WI38 (cell line): ENCODE results near the gene BTG1.

Source experiments
- H3K4me3 ChIP-seq: 2 replicates; pipeline ENCODE4 v1.5.1; 2011; ENCODE audit warnings: low read depth, mild to moderate bottlenecking, control low read depth, low read length
- CTCF ChIP-seq: IDR thresholded peaks from 2 replicates; pipeline ENCODE4 v1.5.1; 2012; ENCODE audit warnings: low read depth, mild to moderate bottlenecking, control low read depth, low read length

Gene BTG1

GRCh38 chr12:92107621-92108131 lies 38.0 kb downstream of the BTG1 start:
- no peak overlapping the region for H3K4me3 ChIP-seq
- TF ChIP-seq CTCF, result no peak

- H3K4me3 ChIP-seq, result no peak overlapping the region
- TF ChIP-seq CTCF, result no peak
Observed at GRCh38 chr12:92107094-92107493, 38.6 kb downstream of the BTG1 start.

GRCh38 chr12:92105676-92106075 lies 40.0 kb downstream of the BTG1 start:
- TF ChIP-seq CTCF, result no peak
- H3K4me3 ChIP-seq, result no peak overlapping the region

GRCh38 chr12:92105110-92105509 lies 40.5 kb downstream of the BTG1 start:
- H3K4me3 ChIP-seq, result no peak overlapping the region
- no peak for TF ChIP-seq CTCF

- TF ChIP-seq CTCF, result no peak
- H3K4me3 ChIP-seq, result no peak overlapping the region
Observed at GRCh38 chr12:92102606-92103005, 43.0 kb downstream of the BTG1 start.

- TF ChIP-seq CTCF, result no peak
- no peak overlapping the region for H3K4me3 ChIP-seq
Observed at GRCh38 chr12:92098594-92099380, 46.9 kb downstream of the BTG1 start.

GRCh38 chr12:92096346-92097136 lies 49.1 kb downstream of the BTG1 start:
- H3K4me3 ChIP-seq, result no peak overlapping the region
- no peak for TF ChIP-seq CTCF
